Activated T-cell treated with anti-CD3 and anti-CD28 coated beads for 48 hours (primary cell): Measurements from ENCODE around the gene TBXA2R.

Source experiments
- DNase-seq: peaks from one replicate; pipeline ENCODE4 v3.0.0-alpha.2; 2020; ENCODE audit warnings: low read depth

TBXA2R gene

DNA sequence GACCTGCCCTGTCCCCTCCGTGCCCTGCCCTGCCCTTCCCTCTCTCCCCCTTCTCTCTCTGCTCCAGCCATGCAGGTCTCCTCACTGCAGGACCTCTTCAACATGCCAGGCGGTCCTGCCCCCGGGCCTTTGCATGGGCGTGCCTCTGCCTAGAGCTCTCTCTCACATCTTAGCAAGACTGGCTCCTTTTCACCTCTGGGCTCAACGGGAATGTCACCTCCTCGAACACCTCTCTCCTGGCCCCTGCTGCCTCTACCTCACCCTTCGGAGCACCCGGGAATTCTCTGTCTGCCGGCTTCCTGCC, 54.9 kb downstream of the TBXA2R start:
- DNase-seq, result no peak

DNA sequence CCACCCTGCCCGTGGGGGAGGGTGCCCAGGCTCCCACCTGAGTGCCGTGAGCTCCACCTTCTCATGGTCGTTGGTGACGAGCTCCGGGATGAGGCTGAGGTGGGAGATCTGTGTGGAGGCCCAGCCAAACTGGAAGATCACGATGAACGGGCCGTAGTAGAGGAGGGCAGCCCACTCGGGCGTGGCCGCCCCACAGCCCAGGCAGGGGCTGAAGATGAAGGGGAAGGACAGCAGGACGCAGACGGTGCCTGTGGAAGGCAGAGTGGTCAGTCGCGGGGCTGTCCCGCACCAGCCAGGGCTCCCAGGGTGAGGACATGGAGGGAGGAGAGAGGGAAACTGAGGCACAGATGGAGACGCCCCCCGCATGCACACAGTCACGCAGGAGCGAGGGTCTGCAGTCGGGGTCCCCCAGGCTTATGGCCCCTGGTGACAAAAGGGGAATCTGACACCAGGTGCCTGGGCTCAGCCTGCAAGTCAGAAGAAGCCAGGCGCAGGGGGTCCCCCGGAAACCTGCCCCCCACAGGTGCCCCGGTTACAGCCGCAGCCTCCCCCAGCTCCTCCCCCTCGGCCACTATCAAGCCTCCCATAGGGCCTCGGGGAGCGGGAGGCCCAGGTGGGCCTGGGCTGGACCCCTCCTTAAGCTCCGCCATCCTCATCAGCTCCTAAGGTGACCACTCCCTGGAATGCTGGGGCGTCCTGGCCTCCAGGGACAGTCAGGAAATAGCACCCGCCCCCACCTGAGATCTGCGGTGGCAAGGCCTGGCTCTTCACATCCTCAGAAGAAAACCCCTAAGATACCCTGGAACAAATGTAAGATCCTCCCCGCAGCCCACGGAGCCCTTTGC, 55.5 kb downstream of the TBXA2R start:
- no peak for DNase-seq

- DNase-seq, result no peak
Observed at GRCh38 chr19:3549816-3550215, 56.9 kb downstream of the TBXA2R start.

GRCh38 chr19:3548606-3549005, 58.1 kb downstream of the TBXA2R start:
- DNase-seq, result no peak

DNA sequence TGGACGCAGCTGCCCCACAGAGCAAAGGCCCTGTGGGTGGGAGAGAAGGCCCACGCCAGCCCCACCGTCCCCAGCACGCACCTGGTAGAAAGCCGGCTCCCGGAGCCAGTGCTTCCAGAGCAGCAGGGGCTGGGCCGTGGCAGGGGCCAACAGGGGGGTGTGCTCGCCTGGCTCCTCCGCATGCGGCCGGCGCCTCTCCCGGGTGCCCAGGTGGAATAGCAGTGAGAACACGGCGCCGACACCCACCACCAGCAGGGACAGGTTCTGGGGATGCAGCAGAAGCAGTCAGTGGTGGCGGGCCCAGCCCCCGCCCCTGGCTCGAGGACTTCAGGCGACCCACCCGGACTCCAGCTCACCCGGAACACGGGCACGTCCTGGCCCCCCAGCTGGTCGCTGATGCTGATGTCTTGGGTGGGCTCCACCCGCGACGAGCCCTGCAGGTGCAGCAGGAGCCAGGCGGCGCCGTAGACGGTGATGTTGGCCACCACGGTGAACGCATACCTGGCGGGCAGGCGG, 58.9 kb downstream of the TBXA2R start:
- DNase-seq, result no peak

DNA sequence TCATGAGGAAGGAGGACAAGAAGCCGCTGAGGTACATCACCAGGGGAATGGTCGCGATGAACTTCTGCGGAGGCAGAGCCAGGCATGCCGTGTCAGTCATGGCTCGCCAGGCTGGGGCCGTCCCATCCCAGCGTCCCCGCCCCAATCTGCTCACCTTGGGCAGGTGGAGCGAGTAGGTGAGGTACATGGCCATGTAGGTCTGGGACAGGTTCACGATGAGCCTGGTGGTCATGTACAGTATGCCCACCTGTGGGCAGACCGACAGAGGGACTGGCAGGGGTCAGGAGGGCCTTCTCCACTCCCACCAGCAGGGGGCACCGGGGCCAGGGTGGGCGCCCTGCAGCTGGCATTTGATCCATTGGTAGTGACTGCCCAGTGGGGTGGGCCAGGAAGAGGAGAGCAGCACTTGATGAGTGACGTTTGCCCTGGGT, 59.4 kb downstream of the TBXA2R start:
- peak; percentile 41 for DNase-seq

DNA sequence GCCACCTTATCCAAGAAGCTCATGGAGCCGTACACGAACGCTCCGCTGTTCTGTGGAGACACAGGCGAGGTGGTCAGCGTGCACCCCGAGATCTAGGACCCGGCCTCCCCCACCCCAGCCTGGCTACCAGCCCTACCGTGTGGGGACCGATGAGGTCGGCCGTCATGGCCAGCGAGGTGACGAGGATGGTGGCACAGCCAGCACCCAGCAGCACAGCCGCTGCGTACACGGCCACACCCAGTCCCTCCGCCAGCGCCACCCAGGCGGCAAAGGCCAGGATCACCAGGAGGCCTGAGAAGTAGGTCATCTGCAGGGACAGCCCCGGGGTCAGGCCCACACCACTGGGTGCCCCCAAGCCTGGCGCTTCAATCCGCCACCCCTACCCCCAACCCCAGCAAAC, 60.6 kb downstream of the TBXA2R start:
- DNase-seq, result no peak

DNA sequence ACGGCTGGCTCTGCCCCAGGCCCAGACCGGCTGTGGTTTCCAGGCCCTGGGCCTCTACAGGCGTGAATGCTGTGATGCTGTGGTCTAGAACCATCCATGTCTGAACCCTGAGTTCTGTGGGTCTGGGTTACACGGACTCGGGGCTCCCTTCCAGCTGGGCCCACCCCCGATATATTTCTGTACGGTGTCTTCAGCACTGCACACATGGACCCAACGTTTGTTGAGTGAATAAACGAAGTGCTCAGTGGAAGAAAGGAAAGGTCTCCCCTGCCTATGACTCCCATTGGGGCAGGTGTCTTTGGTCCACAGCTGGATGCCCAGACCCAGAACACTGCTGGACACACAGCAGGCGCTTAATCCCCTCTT, 61.0 kb downstream of the TBXA2R start:
- DNase-seq, result no peak

DNA sequence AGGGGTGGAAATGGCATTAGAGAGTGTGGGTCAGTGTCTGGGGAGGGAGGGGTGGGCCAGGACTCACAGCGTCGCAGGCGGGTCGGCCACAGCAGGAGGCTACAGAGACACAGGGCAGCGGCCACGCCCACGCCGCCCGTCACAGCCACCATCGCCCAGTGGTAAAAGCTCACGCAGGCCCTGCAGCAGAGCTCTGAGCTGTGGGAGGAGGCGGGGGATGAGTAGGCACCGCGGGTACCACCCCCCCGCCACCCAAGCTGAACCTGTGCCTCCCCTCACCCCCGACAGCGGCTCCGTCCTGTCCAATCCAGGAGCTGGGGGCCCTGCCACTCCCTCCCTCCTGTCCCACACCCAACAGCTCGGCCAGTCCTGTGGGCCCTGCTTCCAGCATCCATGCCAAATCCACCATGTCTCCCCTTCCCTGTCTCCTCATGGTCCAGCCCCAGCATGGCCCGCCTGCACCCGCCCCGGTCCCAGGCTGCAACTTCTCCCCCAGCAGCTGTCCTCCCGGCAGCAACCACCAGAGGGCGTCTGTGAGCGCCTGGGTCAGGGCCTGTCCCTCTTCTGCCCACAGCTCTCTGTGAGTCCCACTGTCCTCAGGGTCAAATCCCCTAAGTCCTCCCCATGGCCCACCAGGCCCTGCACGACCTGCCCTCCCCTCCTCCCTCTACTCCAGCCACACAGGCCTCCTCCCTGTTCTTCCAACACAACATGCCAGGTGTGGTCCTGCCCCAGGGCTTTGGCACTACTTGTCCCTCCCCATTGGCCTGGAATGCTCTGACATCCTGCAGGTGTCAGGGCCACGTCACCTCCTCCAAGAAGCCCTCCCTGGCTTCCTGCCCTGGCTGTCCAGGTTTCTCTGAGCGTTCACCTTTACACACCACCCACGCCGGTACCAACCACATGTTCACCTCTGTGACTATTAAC, 61.7 kb downstream of the TBXA2R start:
- DNase-seq, result peak; percentile 75
